Endometrial microvascular endothelial cells (primary cell): ENCODE measurements around the gene SLC31A1. TPM values are rescaled to one million over a fixed set of nuclear protein-coding genes. Genes with fewer than 3 reads are reported as not detected.

Experiments used
- in situ Hi-C: cut with HindIII; loops from 2 replicates; pipeline ENCODE4 v1.10.0; 2017; ENCODE audit warnings: low sequenced_read_pairs, low pct_unique_long_range_greater_than_20kb; ENCODE audit errors: inconsistent ontology term
- total RNA-seq: library from RNA; depleted of rRNA; stranded (reverse); fragments of >200 nt; gene quantifications from one replicate; pipeline ENCODE4 v1.2.3, GENCODE V29; 2015; ENCODE audit errors: inconsistent ontology term

SLC31A1 gene
- total RNA-seq, result 17.2 TPM

DNA sequence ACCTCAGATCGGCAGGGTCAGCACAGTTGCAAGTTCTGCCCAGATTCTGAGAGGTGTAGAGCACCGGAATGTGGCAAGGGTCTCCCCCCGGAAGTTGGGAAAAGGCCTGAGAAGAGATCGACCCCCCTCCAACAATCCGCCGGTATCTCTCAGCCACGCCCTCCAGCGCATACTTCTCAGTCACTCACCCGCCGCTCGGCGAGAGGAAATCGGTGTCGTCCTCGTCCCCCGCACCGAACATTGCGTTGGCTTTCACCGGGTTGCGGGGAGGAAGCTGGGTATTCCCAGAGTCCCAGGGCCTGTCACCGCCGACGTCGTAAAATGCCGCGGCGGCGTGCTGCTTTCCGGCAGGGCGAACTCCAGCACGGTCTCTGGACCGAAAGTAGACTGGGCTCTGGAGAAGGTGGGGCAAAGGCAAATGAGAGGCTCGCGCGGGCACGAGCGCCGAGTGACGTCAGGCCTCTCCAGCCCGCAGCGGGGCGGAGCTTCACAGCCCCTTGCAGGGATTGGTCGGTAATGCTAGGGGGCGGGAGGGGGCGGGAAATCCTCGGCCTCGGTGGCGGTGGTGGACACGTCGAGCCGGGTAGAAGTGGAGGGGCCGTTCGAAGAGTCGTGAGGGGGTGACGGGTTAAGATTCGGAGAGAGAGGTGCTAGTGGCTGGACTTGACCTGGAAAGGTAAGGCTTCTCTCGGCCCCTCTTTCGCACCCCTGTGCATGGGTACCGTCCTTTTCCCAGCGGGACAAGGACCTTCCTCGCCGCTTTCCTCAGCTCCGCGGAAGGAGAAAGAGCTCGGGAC, at the start of gene SLC31A1, which contains the start of gene FKBP15:
Gene SLC31A1 (plus strand): TSS at position 542 of the 797 bp plus-strand sequence. CDS start 34,605 bp downstream, outside the sequence.
Gene FKBP15 (minus strand): TSS at position 275 of the 797 bp plus-strand sequence. CDS start 34 bp downstream, at position 241.
- in situ Hi-C loops, result no loop called here

DNA sequence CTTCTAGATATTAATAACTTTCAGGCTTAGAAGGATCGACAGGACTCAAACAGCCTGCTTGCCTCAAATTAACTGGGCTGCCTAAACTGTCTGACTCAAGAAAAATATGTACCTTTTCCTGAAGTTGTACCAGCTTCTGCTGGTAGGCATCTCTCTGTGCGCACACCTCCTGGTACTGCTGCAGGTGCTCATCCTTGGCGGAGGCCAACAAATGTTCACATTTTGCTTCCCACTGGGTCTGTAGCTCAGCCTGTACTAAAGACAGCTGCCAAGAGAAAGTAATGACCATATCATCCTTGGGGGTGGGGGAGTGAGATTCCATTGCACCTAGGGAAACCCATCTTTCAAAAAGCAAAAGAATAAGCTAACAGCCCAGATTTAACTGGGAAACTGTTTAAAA, 48.0 kb upstream of the SLC31A1 start:
- in situ Hi-C loops, result no loop called here

DNA sequence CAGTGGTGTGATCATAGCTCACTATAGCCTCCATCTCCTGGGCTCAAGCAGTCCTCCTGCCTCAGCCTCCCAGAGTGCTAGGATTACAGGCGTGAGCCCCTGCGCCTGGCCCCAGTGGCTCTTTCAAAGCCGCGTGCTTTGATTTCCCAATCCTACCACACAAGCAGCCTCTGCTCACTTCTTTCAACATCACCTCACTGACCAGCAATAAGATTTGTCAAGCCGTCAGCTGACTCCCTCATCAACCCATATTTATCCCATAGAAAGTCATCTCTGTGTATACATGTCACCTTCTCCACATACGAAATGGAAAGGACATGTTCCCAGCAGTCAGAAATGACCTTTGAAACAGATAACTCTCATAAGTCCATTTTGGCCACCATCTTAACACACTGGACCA, 44.5 kb upstream of the SLC31A1 start:
- in situ Hi-C loops, result no loop called here

DNA sequence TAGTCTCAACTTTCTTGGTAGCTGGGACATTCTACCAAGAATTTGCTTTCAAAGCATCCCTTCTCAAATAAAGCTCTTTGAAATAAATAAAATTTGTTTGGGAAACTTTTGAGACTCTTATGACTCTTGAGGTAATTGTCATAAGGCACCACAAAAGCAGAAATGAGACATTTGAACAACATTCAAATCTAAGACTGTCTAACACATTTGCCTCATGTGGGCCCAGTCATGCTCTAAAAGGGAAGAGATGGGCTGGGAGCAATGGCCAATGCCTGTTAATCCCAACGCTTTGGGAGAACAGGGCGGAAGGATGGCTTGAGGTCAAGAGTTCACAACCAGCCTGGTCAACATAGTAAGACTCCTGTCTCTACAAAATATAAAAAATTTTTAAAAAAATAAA, 44.1 kb upstream of the SLC31A1 start:
- in situ Hi-C loops, result no loop called here

DNA sequence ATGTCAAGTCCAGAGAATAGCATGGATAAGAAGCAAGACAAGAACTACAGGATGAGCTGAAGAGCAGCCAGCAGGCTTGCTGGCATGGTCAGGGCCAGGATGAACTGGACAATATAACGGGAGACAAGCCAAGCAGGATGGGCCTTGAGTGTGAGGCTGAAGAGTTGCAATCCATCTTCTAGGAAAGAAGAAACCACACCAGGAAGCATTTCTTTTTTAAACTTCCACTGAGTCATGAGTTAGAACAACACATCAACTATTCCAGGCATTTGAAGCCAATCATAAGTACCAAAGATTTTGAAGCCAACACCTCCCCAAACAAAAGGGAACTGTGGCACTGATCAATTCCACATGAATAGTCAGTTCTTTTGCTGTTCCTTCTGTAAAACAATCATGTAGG, 43.3 kb upstream of the SLC31A1 start:
- in situ Hi-C loops, result no loop called here

DNA sequence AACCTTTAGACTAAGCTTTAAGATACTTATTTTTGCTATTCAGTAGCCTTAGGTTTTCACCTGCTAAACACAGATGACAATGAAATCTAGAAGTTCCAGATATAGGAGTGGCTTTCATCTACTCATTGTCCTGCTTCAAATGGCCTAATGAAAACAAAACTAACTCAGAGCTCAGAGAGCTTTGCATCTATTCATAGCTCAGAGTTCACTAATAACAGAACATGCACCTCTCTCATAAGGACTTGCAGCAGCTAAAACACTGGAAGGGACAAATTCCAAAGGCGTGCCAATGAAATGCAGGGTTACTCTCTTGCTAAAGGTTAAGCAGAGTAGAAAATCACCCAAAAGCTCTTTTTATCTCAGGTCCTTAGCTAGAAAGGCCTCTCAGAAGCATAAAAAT, 41.5 kb upstream of the SLC31A1 start:
- in situ Hi-C loops, result no loop called here

DNA sequence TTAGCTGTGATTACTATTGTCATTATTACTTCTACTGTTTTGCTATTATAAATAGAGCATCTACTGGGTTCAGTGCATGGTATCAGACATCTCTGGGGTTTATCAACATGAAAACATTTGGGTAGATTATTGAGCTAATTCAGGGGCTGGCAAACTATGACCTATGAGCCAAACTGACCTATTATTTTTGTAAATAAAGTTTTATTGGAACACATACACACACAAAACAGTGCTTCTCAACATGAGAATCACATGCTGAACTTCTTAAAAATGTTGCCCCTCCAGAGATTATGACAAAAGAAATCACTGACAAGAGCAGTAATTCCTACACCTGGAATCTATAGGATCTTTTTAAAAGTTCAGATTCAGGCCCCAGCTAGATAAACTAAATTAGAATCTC, 40.2 kb upstream of the SLC31A1 start:
- in situ Hi-C loops, result no loop called here

DNA sequence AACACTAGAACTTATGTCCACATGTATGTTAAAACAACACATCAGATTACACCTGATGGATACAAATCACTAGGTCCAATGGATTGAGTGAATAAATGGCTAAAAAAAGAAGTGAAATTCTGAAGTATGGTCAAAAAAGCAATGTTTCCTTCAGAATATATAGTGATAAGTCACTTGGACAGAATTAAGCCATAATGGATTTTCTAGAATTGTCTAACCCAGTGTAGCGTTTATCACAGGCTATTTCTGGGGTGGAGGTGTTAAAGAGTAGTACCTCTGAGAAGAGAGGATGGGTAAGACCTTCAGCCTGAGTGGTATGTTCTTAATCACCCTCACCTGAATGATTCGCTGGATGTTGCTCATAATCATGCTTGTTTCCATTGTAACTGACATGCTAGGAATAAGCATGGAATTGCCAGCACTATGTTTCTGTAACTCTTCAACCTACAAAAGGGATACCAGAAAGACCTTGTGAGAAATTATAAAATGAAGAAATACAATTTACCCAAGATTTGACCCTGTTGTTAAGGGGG, 37.3 kb upstream of the SLC31A1 start:
- in situ Hi-C loops, result no loop called here

DNA sequence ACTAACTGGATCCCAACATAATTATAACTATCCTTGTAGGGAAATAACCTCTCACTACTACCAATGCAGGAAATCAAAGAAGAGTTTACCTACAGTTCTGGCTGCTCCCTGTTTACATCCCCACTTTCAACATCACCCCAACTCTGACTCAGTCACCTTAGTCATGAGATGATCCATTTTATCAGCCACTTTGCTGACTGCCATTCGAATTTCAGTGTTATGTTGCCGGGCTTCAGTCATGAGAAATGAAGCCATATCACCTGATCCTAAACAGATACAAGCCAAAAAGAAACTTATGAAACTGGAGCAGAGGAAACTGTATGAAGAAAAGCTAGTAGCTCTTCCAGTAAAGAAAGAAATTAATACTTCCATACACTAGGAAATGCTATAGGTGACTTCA, 36.8 kb upstream of the SLC31A1 start:
- in situ Hi-C loops, result no loop called here

DNA sequence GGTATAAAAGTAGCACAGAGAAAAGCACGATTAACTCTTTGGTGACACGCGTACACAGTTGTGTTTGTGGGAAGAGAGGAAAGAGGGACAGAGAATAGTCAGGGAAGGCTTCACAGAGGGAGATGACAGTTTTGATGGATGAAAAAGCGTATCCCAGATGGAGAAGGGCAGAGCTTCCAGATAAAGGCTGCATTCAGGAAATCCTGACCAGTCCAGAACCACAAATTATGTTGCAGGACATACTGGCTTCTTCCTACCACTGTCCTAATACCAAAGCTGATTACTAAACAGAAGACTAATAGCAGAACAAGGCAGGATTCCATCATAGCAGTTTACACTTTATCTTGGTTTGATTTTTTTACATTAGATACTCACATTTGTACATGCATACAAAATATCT, 36.1 kb upstream of the SLC31A1 start:
- in situ Hi-C loops, result no loop called here

DNA sequence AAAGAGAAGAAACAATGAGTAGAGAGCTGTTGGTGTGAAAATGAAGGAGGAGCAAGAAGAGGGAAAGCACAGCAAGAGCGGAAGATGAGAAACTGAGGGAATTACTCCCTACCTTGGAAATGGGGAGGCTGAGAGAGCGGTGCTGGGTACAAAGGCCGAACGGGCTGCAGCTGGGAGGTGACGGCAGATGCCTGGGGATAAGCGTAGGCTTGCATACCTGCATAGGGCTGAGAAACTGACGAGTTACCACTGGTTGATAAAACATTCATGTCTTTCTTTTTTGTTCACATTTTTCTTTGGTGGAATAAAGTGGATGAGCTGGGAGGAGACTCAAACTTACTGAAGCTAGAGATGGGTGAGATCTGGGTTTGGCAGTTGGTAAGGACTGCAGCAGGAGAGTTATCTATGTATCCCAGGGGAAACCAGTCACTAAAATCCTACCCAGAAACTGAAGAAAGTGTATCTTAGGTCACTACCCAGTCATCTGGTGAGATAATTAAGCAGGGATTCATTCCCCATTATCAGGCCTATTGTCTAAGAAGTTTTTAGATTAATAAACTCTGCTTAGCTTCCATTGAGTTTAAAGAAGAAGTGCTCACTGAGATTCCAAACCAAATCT, 35.1 kb upstream of the SLC31A1 start:
- in situ Hi-C loops, result no loop called here

DNA sequence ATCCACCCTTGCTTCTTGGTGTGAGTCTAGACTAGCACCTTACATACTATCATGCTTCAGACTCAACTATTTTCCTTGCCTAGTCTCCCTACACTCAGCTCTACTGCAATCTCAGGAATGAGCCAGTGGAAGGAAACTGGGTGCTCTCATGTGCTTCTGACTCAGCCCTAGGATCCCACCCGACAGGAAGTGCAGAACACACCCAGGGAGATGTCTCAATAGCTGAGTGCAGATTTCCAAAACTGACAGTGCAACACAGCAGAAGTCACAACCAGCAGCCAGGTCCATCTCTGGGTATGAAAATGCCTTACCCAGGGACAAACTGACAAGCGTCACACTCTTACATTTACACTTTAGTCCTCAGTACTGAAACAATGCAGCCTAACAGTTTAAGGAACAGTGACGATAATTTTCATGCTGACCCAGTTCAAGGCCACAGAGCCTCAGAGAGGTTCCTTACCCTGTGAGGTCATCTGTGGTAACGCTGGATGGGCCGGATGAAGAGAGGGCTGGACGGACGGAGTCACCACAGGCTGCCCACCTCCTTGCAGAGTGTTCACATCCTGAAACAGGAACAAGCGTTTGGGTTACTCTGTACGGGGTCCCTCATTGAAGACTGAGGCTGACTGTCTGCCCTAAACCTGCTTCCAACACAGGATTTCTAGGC, 33.3 kb upstream of the SLC31A1 start:
- in situ Hi-C loops, result no loop called here

DNA sequence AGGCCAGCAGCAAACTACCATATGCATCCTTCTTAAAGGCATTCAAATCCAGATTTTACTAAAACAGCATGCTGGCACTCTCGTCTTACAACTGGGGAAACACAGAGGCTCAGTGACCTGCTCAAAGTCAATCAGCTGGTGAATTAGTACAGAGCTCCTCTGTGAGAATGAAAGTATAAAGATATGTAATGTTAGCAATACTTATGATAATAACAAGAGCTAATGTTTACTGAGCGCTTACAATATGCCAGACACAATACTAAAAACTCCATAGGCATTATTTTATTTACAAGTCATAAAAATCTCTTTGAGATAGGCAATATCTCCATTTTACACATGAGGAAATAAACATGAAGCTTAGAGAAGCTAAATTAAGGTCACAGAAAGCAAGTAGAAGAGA, 28.9 kb upstream of the SLC31A1 start:
- in situ Hi-C loops, result no loop called here

DNA sequence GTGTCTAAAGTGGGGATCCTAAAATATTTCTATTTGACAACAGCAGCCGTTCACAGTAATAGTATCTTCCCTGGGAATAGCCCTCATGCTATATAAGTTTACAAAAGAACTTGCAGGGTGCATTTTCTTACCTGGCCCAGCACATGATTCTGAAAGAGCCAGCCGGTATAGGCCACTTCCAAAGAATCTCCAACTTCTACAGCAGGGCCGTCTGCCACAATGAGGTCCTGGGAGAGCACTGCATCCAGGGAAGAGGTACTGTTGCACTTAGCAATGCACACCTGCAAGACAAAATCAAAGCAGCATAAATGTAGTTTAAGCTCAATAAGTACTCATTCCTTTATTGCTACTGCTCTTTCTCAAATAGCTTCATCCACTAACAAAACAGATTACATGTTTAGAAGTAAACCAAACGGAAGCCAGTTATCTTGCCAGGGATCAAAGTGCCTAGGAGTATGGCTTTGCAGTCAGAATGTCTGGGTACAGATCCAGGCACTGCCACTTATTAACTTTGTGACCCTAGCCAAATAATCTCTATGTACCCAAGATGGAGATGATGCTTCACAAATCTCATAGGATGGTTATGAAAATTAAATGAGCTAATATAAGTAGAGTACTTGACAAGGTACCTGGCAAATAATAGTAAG, 21.5 kb upstream of the SLC31A1 start:
- in situ Hi-C loops, result no loop called here

DNA sequence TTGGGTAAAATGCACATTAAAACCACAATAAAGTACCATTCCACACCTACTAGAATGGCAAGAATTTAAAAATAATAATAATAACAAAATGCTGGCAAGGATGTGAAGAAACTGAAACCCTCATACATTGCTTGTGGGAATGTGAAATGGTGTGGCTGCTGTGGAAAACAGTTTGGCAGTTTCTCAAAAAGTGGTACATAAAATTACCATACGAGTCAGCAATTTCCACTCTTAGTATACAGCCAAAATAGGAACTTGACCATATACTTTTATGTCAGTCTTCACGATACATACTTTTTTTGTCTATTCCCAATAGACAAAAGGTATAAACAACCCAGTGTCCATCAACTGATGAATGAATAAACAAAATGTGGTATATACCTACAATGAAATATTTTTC, 15.9 kb upstream of the SLC31A1 start:
- in situ Hi-C loops, result no loop called here

DNA sequence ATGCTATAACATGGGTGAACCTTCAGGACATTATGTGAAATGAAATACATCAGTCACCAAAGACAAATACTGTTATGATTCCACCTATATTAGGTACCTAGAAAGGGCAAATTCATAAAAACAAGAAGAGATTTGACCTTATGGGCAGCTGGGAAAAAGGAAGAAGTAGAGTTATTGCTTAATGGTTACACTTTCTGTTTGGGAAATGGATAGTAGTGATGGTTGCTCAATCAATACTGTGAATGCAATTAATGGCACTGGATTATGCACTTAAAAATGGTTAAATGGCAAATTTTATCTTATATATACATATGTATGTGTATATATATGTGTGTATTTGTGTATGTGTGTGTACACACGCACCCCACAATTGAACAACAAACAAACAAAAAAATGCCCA, 15.5 kb upstream of the SLC31A1 start:
- in situ Hi-C loops, result no loop called here

DNA sequence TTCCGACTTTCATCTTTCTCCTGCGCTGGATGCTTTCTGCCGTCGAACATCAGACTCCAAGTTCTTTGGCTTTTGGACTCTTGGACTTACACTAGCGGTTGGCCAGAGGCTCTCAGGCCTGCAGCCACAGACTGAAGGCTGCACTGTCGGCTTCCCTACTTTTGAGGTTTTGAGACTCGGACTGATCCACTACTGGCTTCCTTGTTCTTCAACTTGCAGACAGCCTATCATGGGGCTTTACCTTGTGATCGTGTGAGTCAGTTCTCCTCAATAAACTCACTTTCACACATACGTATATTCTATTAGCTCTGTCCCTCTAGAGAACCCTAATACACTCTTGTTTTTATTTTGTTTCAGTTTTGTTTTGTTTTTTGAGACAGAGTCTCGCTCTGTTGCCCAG, 10.5 kb upstream of the SLC31A1 start:
- in situ Hi-C loops, result no loop called here

DNA sequence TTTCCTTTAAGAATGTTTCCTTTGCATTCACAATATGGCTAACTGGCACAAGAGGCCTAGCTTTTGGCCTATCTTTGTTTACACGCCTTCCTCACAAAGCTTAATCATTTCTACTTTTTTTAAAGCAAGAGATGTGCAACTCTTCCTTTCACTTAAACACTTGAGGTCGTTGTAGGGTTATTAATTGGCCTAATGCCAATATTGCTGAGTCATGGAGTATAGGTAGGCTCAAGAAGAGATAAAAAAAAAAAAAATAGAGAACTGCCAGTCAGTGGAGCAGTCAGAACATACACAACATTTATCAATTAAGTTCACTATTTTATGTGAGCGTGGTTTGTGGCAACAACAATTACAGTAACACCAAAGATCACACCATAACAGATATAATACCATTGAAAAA, 6.2 kb upstream of the SLC31A1 start:
- in situ Hi-C loops, result no loop called here

DNA sequence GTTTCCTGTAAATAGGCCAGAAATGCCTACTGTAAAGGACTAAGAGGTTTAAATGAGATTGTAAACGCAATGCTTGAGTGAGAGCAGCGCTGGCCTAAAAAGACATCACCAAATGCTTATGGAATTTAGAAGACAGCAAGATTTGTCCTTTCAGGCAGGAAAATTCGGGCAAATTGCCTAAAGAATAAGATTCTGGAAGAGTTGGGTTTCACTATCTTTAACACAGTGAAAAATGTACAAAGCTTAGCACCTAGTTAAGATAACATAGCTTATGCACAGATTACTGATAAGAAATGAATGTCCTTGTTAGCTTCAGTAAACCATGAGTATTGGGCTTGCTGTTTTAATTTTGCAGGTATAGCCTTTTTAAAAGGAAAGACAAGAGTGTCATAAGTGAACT, 4.9 kb upstream of the SLC31A1 start:
- in situ Hi-C loops, result no loop called here
